ENCODE measurements around the gene MYDGF.

DNA sequence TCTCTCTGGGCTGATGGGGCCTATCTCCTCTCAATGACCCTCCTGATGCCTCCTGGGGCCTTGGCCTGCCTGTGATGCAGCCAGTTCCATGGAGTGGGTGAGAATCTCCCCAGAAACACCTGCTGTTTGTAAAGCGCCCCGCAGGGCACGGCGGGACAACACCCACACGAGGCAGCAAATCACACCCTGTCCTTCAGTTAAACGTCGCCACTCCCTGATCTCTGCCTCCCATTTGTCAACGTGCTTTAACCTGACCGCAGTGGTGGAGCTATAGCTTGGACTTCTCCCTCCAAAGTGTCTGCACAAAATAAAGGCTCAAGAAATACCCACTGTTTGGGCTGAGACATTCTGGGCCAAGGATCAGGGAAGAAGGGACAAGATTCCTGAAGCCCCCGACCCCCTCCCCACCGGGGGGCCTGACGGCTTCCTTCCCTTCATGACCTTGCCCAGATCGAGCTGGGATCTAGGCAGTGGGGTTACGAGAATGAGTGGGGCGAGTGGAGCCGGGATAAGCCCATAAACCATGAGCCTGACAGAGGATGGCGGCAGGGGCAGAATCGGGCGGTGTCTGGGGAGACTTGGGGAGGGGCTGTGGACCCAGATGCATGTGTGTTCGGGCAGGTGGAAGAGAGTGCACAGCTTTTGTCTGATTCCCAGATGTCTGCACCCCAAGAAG, 8.0 kb downstream of the MYDGF start:
- no peak for TF ChIP-seq POLR2A (IDR thresholded peaks at IDR 0.05; ENCODE audit: low read length)
- no peak for TF ChIP-seq GATA1 (IDR thresholded peaks at IDR 0.05; ENCODE audit: low read depth, low read length)
